ENCODE results near the gene SEPTIN1.

Gene SEPTIN1

GRCh38 chr16:30375864-30376263 lies 6.5 kb downstream of the SEPTIN1 start:
- DNase-seq = no peak

DNA sequence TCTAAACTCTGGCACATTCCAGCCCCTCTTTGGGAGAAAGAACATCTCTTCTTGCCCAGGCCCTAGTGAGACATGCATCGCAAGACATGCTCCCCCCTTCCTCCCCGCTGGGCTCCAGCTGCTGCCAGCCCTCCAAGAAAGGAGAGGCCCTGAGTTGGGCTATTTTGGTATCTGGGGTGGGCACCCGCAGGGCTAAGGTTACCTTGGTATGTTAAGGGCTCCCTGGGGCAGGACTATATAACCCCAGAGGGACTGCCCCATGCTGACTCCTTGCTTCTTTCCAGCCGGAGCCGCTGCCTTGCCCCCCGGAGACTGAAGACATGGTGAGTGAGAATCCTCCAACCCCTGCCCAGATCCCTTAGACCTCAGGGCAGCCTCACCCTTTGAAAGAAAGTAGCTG lies 7.8 kb downstream of the SEPTIN1 start, which contains the start of gene MYL11:
Gene MYL11 (plus strand): TSS at position 265 of the 400 bp plus-strand sequence. CDS start 56 bp downstream, at position 321.
- no peak for DNase-seq

DNA sequence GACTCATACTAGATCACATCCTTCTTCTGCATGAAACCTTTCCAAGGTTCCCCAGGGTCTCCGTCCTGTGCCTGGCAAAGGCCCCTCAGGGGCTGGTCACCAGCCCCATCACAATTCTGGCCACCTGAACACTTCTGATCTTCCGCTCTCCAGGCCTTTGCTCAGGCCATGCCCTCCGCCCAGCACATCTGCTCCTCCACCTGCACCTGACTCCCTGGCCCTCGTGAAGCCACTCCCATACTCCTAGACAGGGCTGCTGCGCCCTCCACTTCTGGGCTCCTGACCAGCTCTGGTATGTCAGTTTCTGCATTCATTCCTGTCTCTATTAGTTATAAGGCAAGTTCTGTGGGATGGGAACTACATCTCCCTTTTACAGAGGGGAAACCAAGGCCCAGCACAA lies 9.6 kb downstream of the SEPTIN1 start:
- DNase-seq = no peak

- DNase-seq = no peak
Measured at GRCh38 chr16:30372038-30372712, 10.2 kb downstream of the SEPTIN1 start.

- DNase-seq = no peak
Measured at GRCh38 chr16:30371248-30371816, 11.0 kb downstream of the SEPTIN1 start.

GRCh38 chr16:30370456-30371247 lies 11.7 kb downstream of the SEPTIN1 start, which contains the start of gene TBC1D10B:
TSS of gene TBC1D10B (minus strand) at chr16:30370494. CDS start at chr16:30370183, 311 bp downstream.
- DNase-seq = peak; percentile 99

- DNase-seq = no peak
Measured at GRCh38 chr16:30369938-30370455, 12.4 kb downstream of the SEPTIN1 start.

GRCh38 chr16:30369091-30369937 lies 13.0 kb downstream of the SEPTIN1 start:
- DNase-seq = peak; percentile 35

DNA sequence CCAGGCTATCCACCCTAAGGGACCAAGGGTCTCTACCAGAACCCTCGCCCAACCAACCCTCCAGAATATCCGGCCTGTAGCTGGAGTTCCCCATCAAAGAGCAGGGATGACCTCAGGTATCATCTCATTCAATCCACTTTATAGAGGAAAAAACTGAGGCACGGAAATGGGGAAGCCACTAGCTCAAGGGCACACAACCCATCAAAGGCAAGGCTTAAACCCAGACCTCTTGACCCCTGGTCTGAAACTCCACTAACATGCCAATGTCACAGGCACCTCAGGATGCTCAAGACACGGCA lies 13.6 kb downstream of the SEPTIN1 start:
- DNase-seq = no peak

- DNase-seq = no peak
Measured at GRCh38 chr16:30368122-30368791, 14.1 kb downstream of the SEPTIN1 start.

- DNase-seq = no peak
Measured at GRCh38 chr16:30367349-30368009, 14.9 kb downstream of the SEPTIN1 start.

DNA sequence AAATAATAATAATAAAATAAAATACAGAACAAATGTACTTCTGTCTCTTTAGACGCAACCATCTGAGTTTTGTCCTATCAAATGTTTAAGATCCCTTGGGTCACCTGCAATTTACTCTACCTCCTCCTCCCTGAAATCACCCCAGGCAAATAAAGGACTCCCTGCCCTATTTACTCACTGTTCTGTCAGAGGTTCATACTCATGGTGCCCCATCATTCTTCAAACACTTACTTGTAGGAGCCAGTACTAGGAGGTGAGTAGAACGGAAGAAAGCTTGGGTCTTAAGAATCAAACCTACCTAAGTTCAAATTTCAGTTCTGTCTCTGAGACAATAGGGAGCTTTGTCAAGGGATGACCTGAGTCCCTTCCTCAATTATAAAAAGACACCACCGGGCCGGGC lies 15.8 kb downstream of the SEPTIN1 start:
- DNase-seq = no peak

- DNase-seq = no peak
Measured at GRCh38 chr16:30365200-30365599, 17.2 kb downstream of the SEPTIN1 start.

DNA sequence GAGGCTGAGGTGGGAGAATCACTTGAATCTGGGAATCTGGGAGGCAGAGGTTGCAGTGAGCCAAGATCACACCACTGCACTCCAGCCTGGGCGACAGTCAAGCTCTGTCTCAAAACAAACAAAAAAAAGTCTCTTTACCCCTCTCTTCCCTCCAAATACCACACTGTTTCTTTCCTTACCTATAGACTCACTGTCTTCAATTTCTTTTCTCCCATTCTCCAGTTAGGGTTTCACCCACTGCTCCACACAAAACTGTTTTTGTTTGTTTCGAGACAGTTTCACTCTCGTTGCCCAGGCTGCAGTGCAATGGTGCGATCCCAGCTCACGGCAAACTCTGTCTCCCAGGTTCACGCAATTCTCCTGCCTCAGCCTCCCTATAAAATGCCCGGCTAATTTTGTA lies 21.2 kb downstream of the SEPTIN1 start:
- no peak for DNase-seq

DNA sequence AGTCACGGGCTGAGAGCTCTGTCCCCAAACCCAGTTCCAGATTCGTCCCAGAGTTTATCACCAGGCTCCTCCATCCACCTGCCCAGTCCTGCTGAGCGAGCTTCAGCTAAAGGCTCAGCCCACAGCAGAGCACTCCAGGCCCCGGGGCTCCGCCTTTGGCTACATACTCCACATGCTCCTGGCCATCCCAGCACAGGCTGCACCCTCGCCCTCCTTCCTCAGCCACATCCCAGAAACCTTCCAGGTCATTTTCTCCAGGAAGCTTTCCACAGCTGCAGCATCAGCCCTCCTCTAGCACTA lies 22.5 kb downstream of the SEPTIN1 start:
- DNase-seq = no peak

- no peak for DNase-seq
Measured at GRCh38 chr16:30358990-30359870, 23.1 kb downstream of the SEPTIN1 start.

GRCh38 chr16:30358577-30358936 lies 23.8 kb downstream of the SEPTIN1 start:
- DNase-seq = no peak

DNA sequence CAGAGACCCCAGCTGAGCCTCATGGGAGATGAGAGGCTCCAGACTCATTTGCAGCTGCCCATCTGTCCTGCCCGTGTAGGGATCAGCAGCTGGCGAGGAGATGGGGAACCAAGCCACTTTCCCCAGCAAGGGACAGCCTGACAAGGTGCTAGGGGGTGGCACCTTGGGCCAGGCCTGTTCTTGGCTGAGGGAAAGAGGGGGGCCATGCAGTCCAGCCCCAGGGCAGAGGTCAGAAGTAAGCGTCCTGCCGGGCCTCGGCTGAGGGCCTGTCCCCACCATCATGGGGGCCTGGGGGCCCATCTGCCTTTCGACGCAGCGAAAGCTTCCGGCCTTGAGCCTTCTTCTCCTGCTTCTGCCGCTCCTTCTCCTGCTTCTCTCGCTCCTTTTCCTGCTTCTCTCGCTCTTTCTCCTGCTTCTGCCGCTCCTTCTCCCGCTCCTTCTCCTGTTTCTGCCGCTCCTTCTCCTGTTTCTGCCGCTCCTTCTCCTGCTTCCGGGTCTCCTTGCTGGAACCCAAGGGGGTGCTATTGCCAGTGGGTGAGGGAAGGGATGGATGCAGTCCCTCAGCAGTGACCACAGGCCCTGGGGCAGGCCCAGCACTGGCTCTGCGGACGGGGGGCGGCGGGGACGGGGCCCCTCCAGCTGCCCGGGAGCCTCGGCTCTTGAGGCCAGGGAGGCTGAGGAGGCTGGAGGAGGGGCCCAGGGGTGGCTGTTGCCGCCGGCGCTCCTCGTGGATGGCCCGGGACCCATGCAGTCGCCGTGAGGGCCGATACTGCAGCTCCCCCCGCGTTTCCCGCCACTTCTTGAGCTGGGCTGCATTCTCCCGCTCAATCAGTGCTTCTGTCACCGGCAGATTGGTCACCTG lies 24.4 kb downstream of the SEPTIN1 start:
- no peak for DNase-seq

DNA sequence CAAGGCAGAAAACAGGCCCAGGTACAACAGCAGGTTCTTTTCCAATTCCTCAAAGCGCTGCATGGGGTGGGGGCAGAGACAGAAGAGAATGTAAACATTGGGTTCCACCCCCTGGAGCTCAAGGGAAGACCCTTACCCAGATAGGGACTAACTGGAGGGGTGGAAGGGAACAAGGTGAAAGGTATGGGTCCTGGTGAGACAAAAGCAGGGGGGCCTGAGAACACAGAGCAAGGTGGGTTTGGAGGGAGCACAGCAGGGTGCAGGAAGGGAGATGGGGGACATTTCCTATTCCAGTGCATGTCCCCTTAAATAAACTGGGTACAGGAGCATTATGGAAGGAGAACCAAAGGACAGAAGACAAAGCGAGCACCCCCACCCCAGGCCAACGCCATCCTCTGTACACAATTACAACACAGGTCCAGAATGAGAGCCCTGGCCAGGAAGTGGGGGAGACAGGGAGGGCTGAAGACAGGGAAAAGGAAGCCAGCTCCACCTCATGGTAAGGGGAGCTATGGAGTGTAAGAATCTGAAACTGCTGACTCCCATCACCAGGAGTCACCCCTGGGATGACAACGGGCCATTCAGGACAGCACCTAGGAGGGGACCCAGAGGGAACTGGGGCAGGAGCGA lies 25.2 kb downstream of the SEPTIN1 start:
- DNase-seq = no peak
